Stimulated activated CD4-positive, alpha-beta T cell treated with anti-CD3 and anti-CD28 coated beads, Interleukin-2, amount 100 ng/mL, for 48 hours (primary cell): ENCODE measurements around the gene TBC1D7.
A peak's percentile ranks its signal among the peaks of the same experiment; 100 is the strongest.

Source experiments
- DNase-seq, 2 donors: peaks; one replicate each; pipeline ENCODE4 v3.0.0-alpha.2; 2020

Gene TBC1D7

DNA sequence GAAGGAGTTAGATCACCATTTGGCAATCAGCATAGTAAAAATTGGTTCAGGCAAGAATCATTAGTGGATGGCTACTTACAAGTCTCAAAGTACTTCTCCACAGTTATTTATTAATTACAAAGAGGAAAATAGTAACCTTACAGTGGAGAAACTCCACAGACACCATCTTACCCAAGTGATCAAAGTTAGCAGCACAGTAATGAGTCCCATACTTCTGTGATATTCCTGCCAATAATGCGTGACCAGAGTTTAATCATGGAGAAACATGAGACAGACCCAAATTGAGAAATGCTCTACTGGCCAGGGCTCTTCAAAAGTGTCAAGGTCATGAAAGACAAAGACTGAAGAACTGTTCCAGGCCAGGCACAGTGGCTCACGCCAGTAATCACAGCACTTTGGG, 9.5 kb downstream of the TBC1D7 start:
- DNase-seq: no peak

DNA sequence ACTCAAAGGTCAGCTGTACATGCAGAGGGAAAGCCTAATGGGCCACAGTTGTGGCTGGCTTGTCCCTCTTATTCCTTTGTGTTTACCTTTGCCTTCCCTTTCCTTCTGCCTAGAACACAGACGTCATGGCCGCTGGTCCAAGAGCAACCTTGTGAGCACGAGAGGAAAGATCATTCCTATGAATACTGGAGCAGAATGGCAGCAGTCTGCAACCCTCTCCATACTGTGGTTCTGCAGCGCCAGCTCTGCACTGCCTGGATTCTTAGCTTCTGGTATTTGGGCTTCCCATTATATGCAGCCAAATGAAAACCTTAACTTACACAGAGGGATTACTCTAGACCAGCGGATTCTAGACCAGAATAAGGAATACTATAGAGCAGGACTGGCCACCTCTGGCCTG, 12.4 kb downstream of the TBC1D7 start:
- DNase-seq: no peak

DNA sequence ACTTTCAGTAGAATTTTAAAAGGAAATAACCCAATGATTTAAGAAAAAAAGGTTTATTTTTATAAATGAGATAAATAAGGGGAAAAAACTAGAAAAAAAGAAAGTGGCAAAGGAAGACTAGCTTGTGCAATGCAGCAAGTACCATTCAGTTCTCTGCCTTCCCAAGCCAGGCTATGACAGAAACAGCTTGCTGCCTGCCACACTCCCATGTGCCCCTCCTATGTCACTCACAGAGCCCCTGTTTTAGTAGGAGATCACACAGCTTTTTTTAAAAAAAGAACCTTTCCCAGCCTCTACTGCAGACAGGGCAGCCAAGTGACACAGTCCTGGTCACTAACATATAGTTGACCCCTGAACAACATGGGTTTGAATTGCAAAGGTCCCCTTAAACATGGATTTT, 13.5 kb downstream of the TBC1D7 start:
- DNase-seq: no peak

DNA sequence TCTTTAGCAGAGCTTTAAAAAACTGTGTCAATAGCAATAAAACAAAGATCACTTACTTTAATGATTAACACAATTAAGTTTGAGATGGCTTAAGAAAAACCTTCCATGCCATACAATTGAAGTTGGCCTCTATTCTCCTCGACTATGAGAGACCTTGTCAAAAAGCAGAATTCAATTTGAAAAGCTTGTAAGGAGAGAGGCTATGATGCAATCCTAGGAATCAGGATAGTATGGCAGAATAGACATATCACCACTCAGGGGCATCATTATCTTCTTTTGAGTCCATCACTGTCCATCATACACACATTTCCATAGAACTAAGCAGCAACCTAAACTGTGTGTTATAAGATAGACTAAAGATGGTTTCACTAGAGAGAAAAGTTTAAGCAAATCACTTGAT, 17.2 kb downstream of the TBC1D7 start:
- DNase-seq: no peak

DNA sequence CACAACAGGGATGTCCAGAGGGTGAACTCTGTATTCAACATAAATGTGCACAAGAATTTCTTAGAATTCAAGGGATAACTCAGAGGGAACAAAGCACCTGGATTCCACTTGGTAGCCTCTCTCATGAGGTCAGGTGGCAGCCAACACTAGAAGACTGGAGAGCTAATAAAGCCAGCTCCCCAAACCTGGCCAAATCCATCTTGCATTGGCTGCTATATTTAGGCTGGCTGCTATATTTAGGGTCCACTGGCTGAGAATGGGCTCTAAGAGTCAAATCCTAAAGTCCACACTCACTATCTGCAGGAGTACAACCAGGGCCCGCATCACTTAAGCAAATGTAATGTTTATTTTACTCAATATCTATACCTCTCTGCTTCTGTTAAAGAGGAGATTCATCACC, 20.0 kb downstream of the TBC1D7 start:
- DNase-seq: no peak

DNA sequence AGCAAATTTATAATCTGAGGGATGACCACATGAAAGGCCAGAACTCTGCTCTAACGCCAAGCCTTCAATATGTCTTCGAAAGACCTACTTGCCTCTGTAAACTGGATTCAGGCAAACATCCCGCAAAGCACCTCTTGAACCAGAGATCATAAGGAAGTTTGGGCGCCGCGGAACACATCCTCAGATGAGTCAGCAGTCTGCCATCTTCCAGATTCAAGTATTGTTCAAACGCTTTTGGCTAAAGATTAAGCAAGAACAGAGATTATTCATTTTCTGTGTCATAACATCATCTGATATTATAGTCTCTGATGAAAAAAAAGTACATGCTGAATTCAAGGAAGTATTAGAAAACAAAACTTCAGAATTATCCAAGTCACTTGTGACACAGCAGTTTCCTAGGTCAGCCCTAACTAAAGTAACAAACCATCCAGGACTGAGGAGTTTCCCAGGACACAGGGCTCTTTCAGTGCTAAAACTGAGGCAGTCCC, 20.8 kb downstream of the TBC1D7 start:
- DNase-seq: no peak

DNA sequence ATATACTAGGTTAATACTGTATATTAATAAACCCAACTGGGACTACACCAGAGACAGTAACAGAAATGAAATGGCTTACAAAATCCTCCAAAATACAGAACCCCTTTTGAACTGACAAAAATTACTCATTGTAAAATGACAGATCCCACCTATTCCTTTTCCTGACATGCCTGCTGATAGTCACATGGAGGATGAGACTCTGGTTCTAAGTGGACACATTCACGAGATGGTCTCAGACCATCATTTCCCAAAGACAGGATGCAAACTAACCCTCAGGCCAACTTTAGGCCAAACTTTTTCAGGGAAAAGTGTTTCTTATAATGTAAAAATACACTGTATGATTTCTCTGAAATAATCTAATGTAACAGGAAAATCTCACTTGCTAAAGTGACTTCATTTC, 22.5 kb downstream of the TBC1D7 start:
- no peak for DNase-seq

DNA sequence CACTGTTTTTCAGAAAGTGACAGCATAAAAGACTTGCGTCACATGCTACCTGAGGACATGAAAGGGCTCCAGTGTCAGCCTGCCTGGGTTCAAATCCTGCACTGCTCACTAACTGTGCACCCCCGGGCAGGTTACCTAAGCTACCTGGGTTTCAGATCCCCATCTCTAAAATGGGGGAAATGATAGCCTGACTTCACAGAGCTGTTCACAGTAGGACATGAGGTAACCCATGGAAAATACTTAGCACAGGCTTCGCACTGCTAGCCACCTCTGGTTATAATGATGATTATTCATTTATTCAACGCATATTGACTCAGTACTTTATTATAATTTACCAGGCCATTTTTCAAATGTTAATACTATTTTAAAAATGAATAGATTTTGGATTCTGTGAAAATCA, 23.0 kb downstream of the TBC1D7 start:
- no peak for DNase-seq

DNA sequence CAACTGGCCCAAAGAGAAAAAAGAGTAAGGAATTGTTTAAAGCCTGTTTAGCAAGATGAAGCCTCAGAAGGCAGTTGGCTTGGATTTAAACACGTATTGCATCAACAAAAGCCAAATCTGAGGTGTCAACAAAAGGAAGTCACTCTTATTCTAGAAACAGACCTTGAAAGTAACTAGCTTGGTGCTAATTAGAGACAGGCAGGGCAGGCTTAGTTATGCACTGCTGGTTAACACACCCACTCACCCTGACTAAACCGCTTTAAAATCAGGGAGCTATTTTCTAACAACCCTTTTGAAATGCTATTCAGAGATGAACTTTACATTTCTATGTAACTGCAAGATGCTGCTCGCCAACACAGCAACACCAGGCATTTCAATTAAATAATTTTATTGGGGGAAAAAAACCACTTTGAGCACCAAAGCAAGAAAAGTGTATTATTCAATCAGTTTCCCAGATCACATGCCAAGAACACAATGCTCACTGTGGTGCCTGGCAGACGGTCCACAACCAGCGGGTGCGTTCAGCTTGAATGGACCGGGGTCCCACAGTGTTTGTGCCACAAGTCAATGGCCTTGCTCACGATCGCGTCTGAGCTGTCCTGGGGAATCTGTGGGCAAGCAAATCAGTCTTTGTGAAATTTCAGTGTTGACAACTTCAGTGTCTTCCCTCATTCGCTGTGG, 23.6 kb downstream of the TBC1D7 start:
- DNase-seq: no peak

DNA sequence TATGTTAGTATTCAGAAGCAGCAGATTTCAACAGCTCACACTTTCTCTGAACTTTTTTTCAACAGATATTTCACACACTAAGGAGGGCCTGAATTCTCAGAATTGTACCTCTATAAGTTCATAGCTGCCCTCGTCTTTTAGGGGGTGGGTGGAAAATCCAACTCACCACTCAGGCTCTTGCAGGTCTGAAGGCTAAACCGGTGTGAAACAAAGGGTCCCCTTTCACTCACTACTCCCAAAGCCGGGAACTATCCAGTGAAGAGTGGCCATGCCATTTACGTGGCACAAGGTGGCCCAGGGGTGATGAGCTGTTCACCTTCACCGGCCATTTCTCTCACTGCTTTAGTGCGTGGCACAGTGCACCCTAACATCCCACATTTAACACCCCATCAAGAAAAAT, 24.2 kb downstream of the TBC1D7 start:
- DNase-seq: no peak

DNA sequence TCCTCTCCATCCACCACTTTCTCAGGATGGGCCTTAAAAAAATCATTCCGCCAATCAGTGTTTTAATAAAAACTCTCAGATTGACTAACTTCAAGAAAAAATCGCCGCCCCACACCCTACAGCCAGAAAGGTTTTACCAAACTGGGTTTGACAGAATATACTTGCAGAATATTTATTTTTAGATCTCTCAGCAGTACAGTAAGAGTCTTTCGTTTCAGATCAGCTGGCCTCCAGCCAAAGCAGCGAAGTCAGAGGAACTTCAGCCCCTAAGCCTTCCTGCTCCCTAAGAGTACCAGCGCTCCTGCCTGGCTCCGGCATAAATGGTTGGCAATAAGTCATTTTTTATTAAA, 24.7 kb downstream of the TBC1D7 start:
- DNase-seq: peak; percentile 13 to 17

DNA sequence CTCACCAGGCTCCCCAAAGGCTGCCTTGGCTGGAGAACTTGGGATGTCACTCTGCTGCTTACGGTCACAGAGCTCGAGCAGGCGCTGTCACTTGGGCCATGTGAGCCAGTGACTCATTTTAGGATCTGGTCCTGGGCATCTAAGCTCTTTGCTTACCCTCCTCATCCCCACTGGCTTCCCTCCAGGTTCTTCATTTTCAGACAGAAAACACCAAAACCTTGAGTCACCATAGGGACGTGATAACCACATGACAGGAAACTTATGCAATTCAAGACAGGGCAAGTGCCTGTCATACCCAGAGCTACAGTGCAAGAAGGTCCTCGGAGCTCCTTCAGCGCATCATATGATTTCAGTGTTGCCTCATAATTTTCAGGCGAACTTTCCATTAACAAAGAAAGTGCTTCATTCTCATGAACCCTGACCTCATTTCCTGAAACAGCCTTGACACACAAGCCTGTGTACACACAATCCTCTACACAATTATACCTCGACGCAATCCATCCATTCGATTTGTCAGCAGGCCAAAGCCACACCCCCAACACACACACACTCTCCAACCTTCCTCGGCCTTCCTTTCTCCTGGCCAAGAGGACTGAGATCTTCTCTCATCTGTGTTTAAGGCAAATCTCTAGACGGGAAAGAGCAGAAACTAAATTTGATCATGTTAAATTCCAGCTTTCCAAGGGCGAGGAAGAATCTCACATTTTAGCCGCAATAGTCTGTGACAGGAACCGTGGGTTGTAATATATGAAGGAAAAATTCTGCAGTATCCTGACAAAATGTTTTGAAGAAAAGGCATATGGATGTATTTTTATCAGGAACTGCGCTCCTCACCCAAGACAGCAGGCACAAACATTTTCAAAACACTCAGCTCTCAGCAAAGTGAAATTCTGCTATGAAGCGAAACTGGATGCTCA, 25.3 kb downstream of the TBC1D7 start:
- peak; percentile 25 to 40 for DNase-seq

DNA sequence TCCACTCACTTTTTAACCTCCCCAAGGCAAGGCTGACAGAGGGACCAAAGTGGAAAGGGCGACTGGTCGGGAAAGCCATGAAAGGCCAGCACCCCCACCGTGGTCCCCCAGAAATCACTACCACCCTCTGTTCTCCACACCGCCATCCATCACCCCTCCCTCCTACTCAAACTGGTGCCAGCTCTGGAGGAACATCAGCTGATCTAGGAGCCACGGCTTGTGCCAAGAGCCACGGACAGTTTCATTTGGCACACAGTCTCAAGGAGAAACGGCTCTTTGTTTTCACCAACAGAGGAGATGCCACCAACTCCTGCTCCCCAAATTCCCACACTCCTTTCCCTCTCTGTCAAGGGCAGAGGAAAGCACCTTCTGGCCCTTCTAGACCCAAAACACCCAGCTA, 26.0 kb downstream of the TBC1D7 start:
- no peak for DNase-seq

DNA sequence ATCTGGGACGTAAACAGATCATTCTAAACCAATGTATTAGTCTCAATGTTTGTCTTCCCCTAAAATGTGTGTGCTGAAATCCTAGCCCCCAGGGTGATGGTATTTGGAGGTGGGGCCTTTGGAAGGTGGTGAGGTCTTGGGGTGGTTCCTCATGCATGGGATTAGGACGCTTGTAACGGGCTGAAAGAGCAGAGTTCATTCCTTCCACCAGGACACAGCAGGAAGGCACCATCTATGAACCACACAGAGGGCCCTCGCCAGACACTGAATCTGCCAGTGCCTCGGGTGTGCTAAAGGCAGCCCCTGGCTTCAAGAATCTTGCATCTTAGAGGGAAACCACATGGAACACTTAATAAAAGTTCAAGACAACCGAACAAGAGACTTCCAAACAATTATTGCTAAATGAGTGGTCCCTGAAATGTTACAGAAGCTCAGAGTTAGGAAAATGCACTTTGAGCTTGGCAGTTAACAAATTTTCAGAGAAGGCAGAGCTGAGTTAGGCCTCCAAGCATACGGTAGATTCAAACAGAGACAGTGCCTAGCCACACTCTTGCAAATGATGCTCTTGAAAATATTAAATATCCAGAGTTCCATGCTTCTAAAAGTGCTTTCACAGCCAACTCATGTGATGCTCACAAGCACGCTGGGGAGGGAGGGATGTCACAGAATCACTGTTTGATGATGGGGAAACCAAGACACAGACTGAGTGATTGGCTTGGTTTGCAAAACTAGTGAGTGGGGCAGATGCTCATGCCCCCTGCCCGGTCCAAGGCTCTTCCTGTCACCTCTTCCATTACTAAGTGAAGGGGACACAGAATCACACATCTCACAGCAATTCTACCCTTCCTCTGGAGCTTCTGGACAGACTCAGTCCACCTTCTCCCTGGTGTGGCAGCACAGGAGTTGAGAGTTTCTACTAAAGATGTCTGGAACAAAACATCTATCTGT, 27.4 kb downstream of the TBC1D7 start:
- no peak for DNase-seq

DNA sequence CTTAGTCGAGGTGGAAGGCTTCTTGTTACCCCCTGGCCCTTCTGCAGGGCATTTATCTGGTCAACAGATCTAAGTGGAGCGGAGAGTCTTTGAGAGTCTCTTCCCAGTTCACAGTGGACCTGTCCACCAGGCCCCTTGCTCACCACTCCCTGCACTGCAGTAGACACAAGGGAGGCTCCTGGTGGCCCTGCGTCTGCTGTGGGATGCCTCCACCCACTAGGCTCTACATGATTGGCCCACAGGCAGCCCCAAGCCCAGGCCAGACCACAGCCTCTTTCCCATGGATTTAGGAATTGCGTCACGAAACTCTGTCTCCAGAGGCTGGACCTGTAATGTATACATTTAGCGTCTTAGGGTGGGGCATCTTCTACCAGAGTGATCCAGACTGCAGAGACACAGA, 28.4 kb downstream of the TBC1D7 start:
- DNase-seq: no peak

DNA sequence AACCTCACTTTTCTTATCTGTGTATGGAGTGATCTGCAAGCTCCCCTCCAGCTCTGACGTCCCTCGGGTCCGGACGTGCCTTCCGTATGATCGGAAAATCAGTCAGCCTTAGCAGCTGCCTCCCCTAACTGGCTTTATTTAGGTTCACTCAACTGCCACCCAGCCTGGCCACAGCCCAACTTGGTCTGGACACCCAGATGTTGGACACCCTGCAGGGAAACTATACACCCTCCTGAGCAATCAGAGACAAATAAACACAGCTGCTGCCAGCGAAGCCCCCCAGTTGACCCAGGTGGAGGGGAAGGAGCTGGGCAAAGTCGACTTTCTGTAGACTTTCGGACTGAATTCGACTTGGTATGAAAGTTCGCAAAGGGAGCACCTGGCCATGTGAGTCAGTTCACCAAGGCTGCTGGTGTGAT, 28.9 kb downstream of the TBC1D7 start:
- no peak for DNase-seq

DNA sequence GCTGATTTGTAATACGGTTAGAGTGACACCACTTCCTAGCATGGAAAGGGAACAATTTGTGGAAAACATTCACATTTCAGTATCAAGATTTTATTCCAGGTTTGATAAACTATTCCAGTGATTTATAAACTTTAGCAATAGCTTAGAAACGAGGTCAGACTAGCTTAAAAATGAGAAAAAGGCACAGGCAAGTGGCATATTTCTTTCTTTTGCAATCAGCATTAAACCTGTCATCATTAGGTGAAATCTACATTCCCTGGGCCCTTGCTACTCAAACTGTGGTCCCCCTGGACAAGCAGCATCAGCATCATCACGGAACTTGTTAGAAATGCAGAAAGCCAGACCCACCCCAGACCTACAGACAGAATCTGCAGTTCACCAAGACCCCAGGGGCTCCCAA, 29.9 kb downstream of the TBC1D7 start:
- DNase-seq: no peak

DNA sequence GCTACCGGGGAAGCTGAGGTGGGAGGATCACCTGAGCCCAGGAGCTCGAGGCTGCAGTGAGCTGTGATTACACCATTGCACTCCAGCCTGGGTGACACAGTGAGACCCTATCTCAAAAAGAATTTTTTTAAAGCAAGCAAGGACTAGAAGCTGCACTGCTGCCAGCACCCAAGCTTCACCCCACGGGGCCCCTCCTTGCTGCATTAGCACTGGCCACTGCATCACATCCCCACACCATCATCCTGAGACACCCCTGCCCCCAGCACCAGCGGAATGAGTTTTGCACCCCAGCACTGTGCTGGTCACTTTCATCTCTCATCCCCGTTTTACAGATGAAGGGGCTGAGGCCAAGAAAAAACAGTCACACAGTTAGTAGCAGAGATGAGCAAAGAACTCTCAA, 30.9 kb downstream of the TBC1D7 start:
- no peak for DNase-seq

DNA sequence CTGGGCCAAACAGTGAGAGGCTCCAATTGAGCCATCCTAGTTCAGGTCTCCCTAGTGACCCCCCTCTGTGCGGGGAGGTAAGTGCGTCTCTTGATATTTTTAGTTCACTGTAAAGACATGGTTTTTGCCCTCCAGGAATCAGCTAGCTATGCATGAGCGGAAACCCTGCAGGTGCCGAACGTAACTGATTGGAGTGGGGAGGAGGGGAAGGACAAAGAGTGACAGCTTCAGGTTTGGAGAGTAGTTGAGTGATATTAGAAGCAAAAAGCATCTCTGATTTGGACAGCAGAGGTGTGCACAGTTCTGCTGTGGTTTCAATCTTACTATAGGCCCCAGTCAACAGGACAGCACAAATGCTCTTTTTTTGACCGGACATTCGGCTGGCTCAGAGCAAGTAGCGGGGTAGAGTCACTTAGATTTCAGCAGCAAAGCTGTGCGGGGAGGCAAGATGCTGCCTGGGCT, 31.8 kb downstream of the TBC1D7 start:
- DNase-seq: no peak

DNA sequence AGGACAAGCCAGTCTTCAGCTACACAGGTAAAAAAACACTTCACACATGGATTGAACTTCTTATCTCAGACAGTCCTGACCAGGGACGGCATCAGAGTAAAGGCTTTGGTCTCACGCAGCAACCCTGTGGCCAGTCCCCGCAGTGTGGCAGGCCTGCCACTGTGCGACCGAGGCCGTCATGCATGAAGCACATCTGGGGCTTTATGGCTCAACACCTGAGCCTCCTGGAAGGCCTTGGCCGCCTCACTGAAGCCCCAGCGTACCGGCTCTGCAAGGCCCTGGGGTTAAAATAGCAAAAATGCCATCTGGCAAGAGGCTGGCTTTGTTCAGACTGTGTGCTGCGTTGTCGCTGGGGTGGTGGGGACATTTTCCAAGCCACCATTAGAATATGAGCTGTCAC, 32.8 kb downstream of the TBC1D7 start:
- DNase-seq: no peak

DNA sequence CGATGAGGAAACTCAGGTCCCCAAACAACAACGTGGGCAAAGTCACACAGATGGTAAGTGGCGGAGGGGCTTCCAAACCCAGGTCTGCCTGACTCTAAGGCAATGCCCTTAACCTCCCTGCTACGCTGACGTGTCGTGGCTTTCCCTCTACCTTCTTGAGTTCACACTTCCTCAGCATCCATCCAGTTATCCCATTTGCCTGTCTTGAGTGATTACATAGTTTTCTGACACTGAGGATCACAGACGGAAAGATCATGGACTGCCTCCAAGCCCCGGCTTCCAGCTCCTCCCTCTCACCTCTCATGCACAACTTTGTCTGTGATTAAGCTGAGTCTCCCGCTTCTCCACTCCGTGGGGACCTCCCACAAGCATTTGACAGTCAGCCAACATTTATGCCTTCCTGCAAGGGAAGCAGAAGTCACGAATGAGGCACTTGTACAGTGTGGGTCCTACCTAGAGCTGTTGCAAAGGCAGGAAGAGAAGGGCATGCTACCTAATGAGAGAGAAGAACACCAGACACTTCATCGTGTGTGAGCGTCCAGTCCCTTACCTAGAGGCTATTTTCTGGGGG, 33.8 kb downstream of the TBC1D7 start:
- no peak for DNase-seq

DNA sequence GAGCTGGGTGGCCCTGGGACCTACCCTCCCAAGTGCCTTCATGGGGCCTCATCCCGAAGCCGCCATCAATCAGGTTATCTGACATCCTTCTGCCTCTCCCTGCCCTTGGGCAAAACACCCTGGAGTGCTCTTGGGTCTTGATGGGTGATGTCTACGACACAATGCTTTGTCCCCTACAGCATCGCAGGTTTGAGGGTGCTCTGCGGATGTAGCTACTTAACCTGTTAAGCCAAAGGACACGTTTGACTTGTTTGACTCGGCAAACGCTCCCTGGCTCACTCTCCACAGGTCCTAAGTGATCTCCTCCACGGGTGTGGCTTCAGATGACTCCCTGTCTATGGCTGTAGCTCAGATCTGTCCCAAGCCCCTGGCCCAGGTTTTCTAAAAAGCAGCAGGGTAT, 35.6 kb downstream of the TBC1D7 start:
- no peak for DNase-seq

DNA sequence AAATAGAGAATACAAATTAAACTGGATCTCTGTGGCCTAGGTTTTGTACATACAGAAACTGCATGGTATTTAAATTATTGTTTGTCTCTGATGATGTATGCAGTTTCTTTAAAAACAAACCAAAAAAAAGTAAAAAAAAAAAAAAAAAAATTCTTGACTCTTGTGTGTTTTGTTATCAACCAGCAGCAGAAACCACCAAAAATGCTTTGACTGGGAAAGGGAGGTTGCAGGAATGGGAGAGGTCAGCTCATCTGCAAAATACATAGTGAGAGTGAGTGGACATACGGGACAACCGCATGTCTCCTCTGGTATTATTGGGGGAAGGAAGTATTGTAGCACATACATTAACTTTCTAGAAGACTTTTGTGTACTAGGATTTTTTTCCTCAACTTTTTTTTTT, 38.0 kb downstream of the TBC1D7 start:
- DNase-seq: no peak
